ENCODE measurements around the gene BBS12. TPM values are rescaled to one million over a fixed set of nuclear protein-coding genes. Genes with fewer than 3 reads are reported as not detected.

BBS12 gene
- total and polyA plus RNA-seq, 2 experiments from 2014 or later: 2.3 to 2.6 TPM

GRCh38 chr4:122686691-122687090, 45.8 kb upstream of the BBS12 start:
- Histone ChIP-seq H3K4me2 (no peak overlapping the region), H3K27ac (ENCODE audit: low read depth) (no peak overlapping the region)

GRCh38 chr4:122687531-122688061, 44.9 kb upstream of the BBS12 start:
- no peaks in the 10 kb centered on the region for H3F3A ChIP-seq (replicated peaks; ENCODE audit: low read depth)
- H3K9me3 Mint-ChIP-seq: peaks cover 2% of the 10 kb centered on the region; the same call in 2 of the 3 replicates
- no peaks in the 10 kb centered on the region for H3K4me1 ChIP-seq (ENCODE audit: insufficient read depth)
- H3K36me3 ChIP-seq (ENCODE audit: insufficient read depth): no peaks in the 10 kb centered on the region
- peaks cover 16% of the 10 kb centered on the region for H3K9me2 ChIP-seq (ENCODE audit: insufficient read depth)
- DNase-seq (ENCODE audit: low spot score) (no peak), ATAC-seq (no peak)
- no peak overlapping the region for H3K27ac Mint-ChIP-seq
- H3K79me2 ChIP-seq (replicated peaks; ENCODE audit: insufficient read depth): no peaks in the 10 kb centered on the region
- no peaks in the 10 kb centered on the region for H3K27me3 ChIP-seq (ENCODE audit: insufficient read depth)
- no peaks in the 10 kb centered on the region for H4K20me1 ChIP-seq (replicated peaks; ENCODE audit: insufficient read depth)
- no peak overlapping the region for H3K4me2 ChIP-seq
- H3K36me3 Mint-ChIP-seq (ENCODE audit: low read depth): peaks cover 3% of the 10 kb centered on the region; the same call in 2 of the 3 replicates
- no peak overlapping the region for H3K27ac ChIP-seq (ENCODE audit: low read depth)
- H3K27me3 Mint-ChIP-seq (ENCODE audit: insufficient read depth, low read depth, poor library complexity): peaks cover 7% of the 10 kb centered on the region
- TF ChIP-seq REST (IDR thresholded peaks at IDR 0.05; ENCODE audit: unreplicated experiment): no peak
- no peak for TF ChIP-seq CREB1 (CRISPR knock-in tag; IDR thresholded peaks at IDR 0.05; ENCODE audit: low read depth)
- no peak for TF ChIP-seq POLR2AphosphoS5 (IDR thresholded peaks at IDR 0.05; ENCODE audit: low read depth)
- no peak overlapping the region for H3K4me3 Mint-ChIP-seq
- no peak overlapping the region for H3K4me3 ChIP-seq
- H2AFZ ChIP-seq: no peak overlapping the region; the same call in 1 of the 2 replicates
- no peaks in the 10 kb centered on the region for H3K4me1 Mint-ChIP-seq

More at GRCh38 chr4:122686691-122687090, 45.8 kb upstream of the BBS12 start:
- no peak for ATAC-seq
- Histone ChIP-seq H3K36me3 (ENCODE audit: insufficient read depth) (no peaks in the 10 kb centered on the region), H3K79me2 (replicated peaks; ENCODE audit: insufficient read depth) (no peaks in the 10 kb centered on the region), H3K9me2 (ENCODE audit: insufficient read depth) (peaks cover 16% of the 10 kb centered on the region), H3K27me3 (ENCODE audit: insufficient read depth) (no peaks in the 10 kb centered on the region), H2AFZ (no peak overlapping the region), H3K4me3 (no peak overlapping the region), H4K20me1 (replicated peaks; ENCODE audit: insufficient read depth) (no peaks in the 10 kb centered on the region), H3K4me1 (ENCODE audit: insufficient read depth) (no peaks in the 10 kb centered on the region), H3F3A (replicated peaks; ENCODE audit: low read depth) (no peaks in the 10 kb centered on the region)
- TF ChIP-seq ETS1 (IDR thresholded peaks at IDR 0.05) (no peak), CREB1 (CRISPR knock-in tag; IDR thresholded peaks at IDR 0.05; ENCODE audit: low read depth) (no peak)
- no peak overlapping the region for H3K4me3 Mint-ChIP-seq
- peaks cover 11% of the 10 kb centered on the region for H3K36me3 Mint-ChIP-seq (ENCODE audit: low read depth)
- peaks cover 11% of the 10 kb centered on the region; the same call in 2 of the 3 replicates for H3K9me3 Mint-ChIP-seq
- no peak overlapping the region for H3K27ac Mint-ChIP-seq
- H3K4me1 Mint-ChIP-seq: no peaks in the 10 kb centered on the region
- no peak for DNase-seq (ENCODE audit: low spot score)
- H3K27me3 Mint-ChIP-seq (ENCODE audit: insufficient read depth, low read depth, poor library complexity): peaks cover 7% of the 10 kb centered on the region
